Transverse colon (tissue), 4 donors: Measurements from ENCODE around the gene PEX19.

Experiments used
- EP300 ChIP-seq: sonication (generic); formaldehyde crosslinking; IDR thresholded peaks from one replicate; pipeline ENCODE4 v1.6.1; 2017; ENCODE audit warnings: antibody characterized with exemption, low read depth
- POLR2A ChIP-seq: fragments of 450-650 bp; IDR thresholded peaks from one replicate; pipeline ENCODE4 v1.6.1; 2016; ENCODE audit warnings: antibody characterized with exemption, mild to moderate bottlenecking, moderate library complexity
- POLR2AphosphoS5 ChIP-seq, 3 donors: sonication (generic); formaldehyde crosslinking; IDR thresholded peaks; one replicate each; pipeline ENCODE4 v1.6.1; 2016; ENCODE audit warnings: antibody characterized with exemption in 3 of 3
- TF ChIP-seq, protein P1 (sequence below), 5 experiments: fragments of 200-600 bp in 3 of 5; fragments of 450-650 bp in 2 of 5; sonication (generic) in 3 of 5; IDR thresholded peaks; 1 replicate in 2 of 5; 2 replicates in 3 of 5; pipeline ENCODE4 v1.5.1; 2016 to 2017; ENCODE audit warnings: antibody characterized with exemption in 5 of 5, inconsistent platforms in 3 of 5, mild to moderate bottlenecking in 2 of 5, moderate library complexity in 1 of 5

- no peak for TF ChIP-seq POLR2A
- no peak for TF ChIP-seq POLR2AphosphoS5 (IDR thresholded peaks at IDR 0.05)
- TF ChIP-seq, protein P1, sequence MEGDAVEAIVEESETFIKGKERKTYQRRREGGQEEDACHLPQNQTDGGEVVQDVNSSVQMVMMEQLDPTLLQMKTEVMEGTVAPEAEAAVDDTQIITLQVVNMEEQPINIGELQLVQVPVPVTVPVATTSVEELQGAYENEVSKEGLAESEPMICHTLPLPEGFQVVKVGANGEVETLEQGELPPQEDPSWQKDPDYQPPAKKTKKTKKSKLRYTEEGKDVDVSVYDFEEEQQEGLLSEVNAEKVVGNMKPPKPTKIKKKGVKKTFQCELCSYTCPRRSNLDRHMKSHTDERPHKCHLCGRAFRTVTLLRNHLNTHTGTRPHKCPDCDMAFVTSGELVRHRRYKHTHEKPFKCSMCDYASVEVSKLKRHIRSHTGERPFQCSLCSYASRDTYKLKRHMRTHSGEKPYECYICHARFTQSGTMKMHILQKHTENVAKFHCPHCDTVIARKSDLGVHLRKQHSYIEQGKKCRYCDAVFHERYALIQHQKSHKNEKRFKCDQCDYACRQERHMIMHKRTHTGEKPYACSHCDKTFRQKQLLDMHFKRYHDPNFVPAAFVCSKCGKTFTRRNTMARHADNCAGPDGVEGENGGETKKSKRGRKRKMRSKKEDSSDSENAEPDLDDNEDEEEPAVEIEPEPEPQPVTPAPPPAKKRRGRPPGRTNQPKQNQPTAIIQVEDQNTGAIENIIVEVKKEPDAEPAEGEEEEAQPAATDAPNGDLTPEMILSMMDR (IDR thresholded peaks at IDR 0.05), result no peak
- no peak for TF ChIP-seq EP300
These were observed 23.7 kb upstream of the PEX19 start for GRCh38 chr1:160308451-160309184.
